HepG2 (cell line): ENCODE results near the gene PPP1CA. TPM values are rescaled to one million over a fixed set of nuclear protein-coding genes. Genes with fewer than 3 reads are reported as not detected.
A peak's percentile ranks its signal among the peaks of the same experiment; 100 is the strongest.

Experiments used
- ATAD3A ChIP-seq: sonication (generic); formaldehyde crosslinking; IDR thresholded peaks from 2 replicates; pipeline ENCODE4 v1.4.0; 2020; ENCODE audit warnings: missing genetic modification reagents
- BORCS8-MEF2B ChIP-seq: sonication (generic); formaldehyde crosslinking; IDR thresholded peaks from 2 replicates; pipeline ENCODE4 v1.8.0; 2022; ENCODE audit warnings: mild to moderate bottlenecking, missing genetic modification reagents
- DRAP1 ChIP-seq: IDR thresholded peaks from 2 replicates; pipeline ENCODE4 v1.6.1; 2016; ENCODE audit warnings: missing genetic modification reagents, missing compliant biosample characterization
- FOXP4 ChIP-seq: sonication (generic); formaldehyde crosslinking; IDR thresholded peaks from 2 replicates; pipeline ENCODE4 v1.4.0; 2020; ENCODE audit warnings: missing genetic modification reagents
- GATA4 ChIP-seq: sonication (generic); IDR thresholded peaks from 2 replicates; pipeline ENCODE4 v1.6.1; 2016; ENCODE audit warnings: antibody characterized with exemption, low read depth, borderline replicate concordance
- HOXA3 ChIP-seq: sonication (generic); formaldehyde crosslinking; IDR thresholded peaks from 2 replicates; pipeline ENCODE4 v1.5.0; 2020; ENCODE audit warnings: missing genetic modification reagents
- KLF16 ChIP-seq, 2 experiments: sonication (generic) in 1 of 2; formaldehyde crosslinking in 1 of 2; IDR thresholded peaks; 2 replicates each; pipeline versions ENCODE4 v1.6.1 to v1.8.0; 2016 to 2023; ENCODE audit warnings: missing genetic modification reagents in 2 of 2, missing compliant biosample characterization in 1 of 2
- LCORL ChIP-seq, 2 experiments: fragments of 450-650 bp in 1 of 2; sonication (generic) in 1 of 2; formaldehyde crosslinking in 1 of 2; IDR thresholded peaks; 2 replicates each; pipeline versions ENCODE4 v1.5.0 to v1.6.1; 2017 to 2020; ENCODE audit warnings: antibody characterized with exemption in 1 of 2, missing genetic modification reagents in 1 of 2
- MED13 ChIP-seq: sonication (generic); formaldehyde crosslinking; IDR thresholded peaks from 2 replicates; pipeline ENCODE4 v1.5.0; 2020; ENCODE audit warnings: missing genetic modification reagents
- NFIB ChIP-seq: sonication (generic); formaldehyde crosslinking; IDR thresholded peaks from 2 replicates; pipeline ENCODE4 v1.9.0; 2021; ENCODE audit warnings: missing genetic modification reagents, mild to moderate bottlenecking, borderline replicate concordance
- PHF5A ChIP-seq: IDR thresholded peaks from one replicate; pipeline ENCODE4 v1.6.1; 2018; ENCODE audit warnings: low read depth, missing genetic modification reagents; ENCODE audit not compliant: unreplicated experiment
- RAD21 ChIP-seq: fragments of 450-650 bp; formaldehyde crosslinking; IDR thresholded peaks from 2 replicates; pipeline ENCODE4 v1.5.0; 2020; ENCODE audit warnings: mild to moderate bottlenecking
- RCOR2 ChIP-seq: IDR thresholded peaks from 2 replicates; pipeline ENCODE4 v1.6.1; 2016; ENCODE audit warnings: missing biosample characterization, missing genetic modification reagents
- SETDB1 ChIP-seq: sonication (generic); formaldehyde crosslinking; IDR thresholded peaks from 2 replicates; pipeline ENCODE4 v1.5.1; 2020; ENCODE audit warnings: missing genetic modification reagents, mild to moderate bottlenecking, borderline replicate concordance
- TCF12 ChIP-seq, 2 experiments: fragments of 450-650 bp in 1 of 2; sonication (generic) in 1 of 2; formaldehyde crosslinking in 1 of 2; IDR thresholded peaks; 2 replicates each; pipeline versions ENCODE4 v1.6.1 to v1.8.0; 2017 to 2022; ENCODE audit warnings: antibody characterized with exemption in 1 of 2, mild to moderate bottlenecking in 1 of 2, missing genetic modification reagents in 1 of 2, moderate library complexity in 1 of 2
- THAP7 ChIP-seq: sonication (generic); formaldehyde crosslinking; IDR thresholded peaks from 2 replicates; pipeline ENCODE4 v1.8.1; 2023; ENCODE audit warnings: mild to moderate bottlenecking, missing genetic modification reagents
- ZNF558 ChIP-seq: sonication (generic); formaldehyde crosslinking; IDR thresholded peaks from 2 replicates; pipeline ENCODE4 v1.9.0; 2022; ENCODE audit warnings: mild to moderate bottlenecking, missing genetic modification reagents, borderline replicate concordance
- ZNF614 ChIP-seq: IDR thresholded peaks from 2 replicates; pipeline ENCODE4 v1.6.1; 2018; ENCODE audit warnings: missing biosample characterization, missing genetic modification reagents, inconsistent platforms, borderline replicate concordance
- ZNF629 ChIP-seq: sonication (generic); formaldehyde crosslinking; conservative IDR thresholded peaks from 2 replicates; pipeline ENCODE4 v1.5.0; 2020; ENCODE audit warnings: missing genetic modification reagents
- ZNF761 ChIP-seq: sonication (generic); formaldehyde crosslinking; conservative IDR thresholded peaks from 2 replicates; pipeline ENCODE4 v1.4.0; 2020; ENCODE audit warnings: mild to moderate bottlenecking, missing genetic modification reagents
- polyA plus RNA-seq, 8 experiments: library from polyadenylated mRNA; depleted of rRNA in 3 of 8; stranded (reverse) in 7 of 8; unstranded in 1 of 8; fragments of >200 nt; fragmentation: Illumina TruSeq in 4 of 8; extraction: Trizol in 4 of 8; gene quantifications; 2 replicates each; pipeline versions ENCODE4 v1.2.1 to v1.2.3, GENCODE V29; 2011 to 2016; ENCODE audit warnings: low read depth in 4 of 8, missing spikeins in 1 of 8, mixed read lengths in 1 of 8; ENCODE audit not compliant: insufficient read depth in 1 of 8
- total RNA-seq, 5 experiments: library from RNA; depleted of rRNA; stranded (reverse); fragments of >200 nt; fragmentation: Illumina TruSeq; extraction: Trizol; gene quantifications; 2 replicates each; pipeline ENCODE4 v1.2.3, GENCODE V29; 2016; ENCODE audit warnings: low read depth in 1 of 5
- TF ChIP-seq, protein P1 (sequence below): sonication (generic); formaldehyde crosslinking; IDR thresholded peaks from 2 replicates; pipeline ENCODE4 v1.5.1; 2020; ENCODE audit warnings: mild to moderate bottlenecking, missing genetic modification reagents, borderline replicate concordance

The PPP1CA gene
- total and polyA plus RNA-seq, 2 of the 13 experiments (the other 11 are each of a cell fraction or from before 2014, with no cell fraction given) = 149 to 170 TPM

DNA sequence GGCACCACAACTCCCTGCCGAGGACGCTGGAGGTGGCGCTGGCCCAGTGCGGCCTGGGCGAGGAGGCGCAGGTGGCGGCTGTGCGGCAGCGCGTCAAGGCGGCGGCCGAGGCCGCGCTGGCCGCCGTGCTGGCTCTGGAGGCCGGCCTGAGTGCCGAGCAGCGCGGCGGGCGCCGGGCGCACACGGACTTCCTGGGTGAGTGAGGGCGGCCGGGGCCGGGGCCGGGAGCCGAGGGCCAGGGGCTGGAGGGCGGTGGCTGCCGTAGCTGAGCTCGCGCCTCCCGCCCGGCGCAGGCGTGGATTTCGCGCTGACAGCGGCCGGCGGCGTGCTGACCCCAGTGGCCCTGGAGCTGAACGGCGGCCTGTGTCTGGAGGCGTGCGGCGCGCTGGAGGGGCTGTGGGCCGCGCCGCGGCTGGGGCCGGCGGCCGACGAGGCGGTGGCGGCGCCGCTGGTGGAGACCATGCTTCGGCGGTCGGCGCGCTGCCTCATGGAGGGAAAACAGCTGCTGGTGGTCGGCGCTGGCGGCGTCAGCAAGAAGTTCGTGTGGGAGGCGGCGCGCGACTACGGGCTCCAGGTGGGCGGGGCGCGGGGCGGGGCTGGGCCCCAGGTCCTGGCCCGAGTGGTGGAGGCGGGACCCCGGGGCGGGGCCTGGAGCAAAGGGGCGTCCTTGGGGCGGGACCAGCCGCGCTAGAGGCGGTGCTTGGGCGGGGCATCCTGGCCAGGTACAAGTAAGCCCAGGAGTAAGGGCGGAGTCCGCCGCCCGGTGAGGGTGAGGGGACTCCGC, 19.2 kb upstream of the PPP1CA start (continued):
- TF ChIP-seq DRAP1 (CRISPR knock-in tag) = peak; percentile 99
- TF ChIP-seq RAD21 (CRISPR knock-in tag) = peak; percentile 50
- TF ChIP-seq ZNF761 (CRISPR knock-in tag) = 0 out of 2 replicates have a peak, but pooled peaks have one; percentile 37
- TF ChIP-seq RCOR2 (CRISPR knock-in tag) = no peak
- no peak for TF ChIP-seq NFIB
- no peak for TF ChIP-seq LCORL (IDR thresholded peaks at IDR 0.05)
- TF ChIP-seq LCORL (CRISPR knock-in tag; IDR thresholded peaks at IDR 0.05) = no peak
- no peak for TF ChIP-seq ZNF629 (CRISPR knock-in tag)
- TF ChIP-seq MED13 = no peak
- TF ChIP-seq PHF5A (CRISPR knock-in tag) = no peak
- TF ChIP-seq BORCS8-MEF2B (CRISPR knock-in tag) = no peak
- TF ChIP-seq FOXP4 (CRISPR knock-in tag) = no peak
- no peak for TF ChIP-seq SETDB1 (CRISPR knock-in tag)
- TF ChIP-seq ZNF614 (CRISPR knock-in tag) = no peak
- peak; percentile 66; the same call in 1 of the 2 replicates for TF ChIP-seq HOXA3 (CRISPR knock-in tag)
- TF ChIP-seq TCF12 (IDR thresholded peaks at IDR 0.05) = no peak
- TF ChIP-seq TCF12 (CRISPR knock-in tag; IDR thresholded peaks at IDR 0.05) = no peak
- TF ChIP-seq, protein P1, sequence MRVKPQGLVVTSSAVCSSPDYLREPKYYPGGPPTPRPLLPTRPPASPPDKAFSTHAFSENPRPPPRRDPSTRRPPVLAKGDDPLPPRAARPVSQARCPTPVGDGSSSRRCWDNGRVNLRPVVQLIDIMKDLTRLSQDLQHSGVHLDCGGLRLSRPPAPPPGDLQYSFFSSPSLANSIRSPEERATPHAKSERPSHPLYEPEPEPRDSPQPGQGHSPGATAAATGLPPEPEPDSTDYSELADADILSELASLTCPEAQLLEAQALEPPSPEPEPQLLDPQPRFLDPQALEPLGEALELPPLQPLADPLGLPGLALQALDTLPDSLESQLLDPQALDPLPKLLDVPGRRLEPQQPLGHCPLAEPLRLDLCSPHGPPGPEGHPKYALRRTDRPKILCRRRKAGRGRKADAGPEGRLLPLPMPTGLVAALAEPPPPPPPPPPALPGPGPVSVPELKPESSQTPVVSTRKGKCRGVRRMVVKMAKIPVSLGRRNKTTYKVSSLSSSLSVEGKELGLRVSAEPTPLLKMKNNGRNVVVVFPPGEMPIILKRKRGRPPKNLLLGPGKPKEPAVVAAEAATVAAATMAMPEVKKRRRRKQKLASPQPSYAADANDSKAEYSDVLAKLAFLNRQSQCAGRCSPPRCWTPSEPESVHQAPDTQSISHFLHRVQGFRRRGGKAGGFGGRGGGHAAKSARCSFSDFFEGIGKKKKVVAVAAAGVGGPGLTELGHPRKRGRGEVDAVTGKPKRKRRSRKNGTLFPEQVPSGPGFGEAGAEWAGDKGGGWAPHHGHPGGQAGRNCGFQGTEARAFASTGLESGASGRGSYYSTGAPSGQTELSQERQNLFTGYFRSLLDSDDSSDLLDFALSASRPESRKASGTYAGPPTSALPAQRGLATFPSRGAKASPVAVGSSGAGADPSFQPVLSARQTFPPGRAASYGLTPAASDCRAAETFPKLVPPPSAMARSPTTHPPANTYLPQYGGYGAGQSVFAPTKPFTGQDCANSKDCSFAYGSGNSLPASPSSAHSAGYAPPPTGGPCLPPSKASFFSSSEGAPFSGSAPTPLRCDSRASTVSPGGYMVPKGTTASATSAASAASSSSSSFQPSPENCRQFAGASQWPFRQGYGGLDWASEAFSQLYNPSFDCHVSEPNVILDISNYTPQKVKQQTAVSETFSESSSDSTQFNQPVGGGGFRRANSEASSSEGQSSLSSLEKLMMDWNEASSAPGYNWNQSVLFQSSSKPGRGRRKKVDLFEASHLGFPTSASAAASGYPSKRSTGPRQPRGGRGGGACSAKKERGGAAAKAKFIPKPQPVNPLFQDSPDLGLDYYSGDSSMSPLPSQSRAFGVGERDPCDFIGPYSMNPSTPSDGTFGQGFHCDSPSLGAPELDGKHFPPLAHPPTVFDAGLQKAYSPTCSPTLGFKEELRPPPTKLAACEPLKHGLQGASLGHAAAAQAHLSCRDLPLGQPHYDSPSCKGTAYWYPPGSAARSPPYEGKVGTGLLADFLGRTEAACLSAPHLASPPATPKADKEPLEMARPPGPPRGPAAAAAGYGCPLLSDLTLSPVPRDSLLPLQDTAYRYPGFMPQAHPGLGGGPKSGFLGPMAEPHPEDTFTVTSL (CRISPR knock-in tag) = no peak
- TF ChIP-seq THAP7 (CRISPR knock-in tag) = no peak
- TF ChIP-seq GATA4 = no peak
- peak in 1 of 2 experiments; percentile 29; a peak in 1 of 4 replicates for TF ChIP-seq KLF16 (CRISPR knock-in tag; IDR thresholded peaks at IDR 0.05)
- TF ChIP-seq ZNF558 (CRISPR knock-in tag) = no peak
- TF ChIP-seq ATAD3A = no peak
